ENCODE results near the gene SET. TPM values are rescaled to one million over a fixed set of nuclear protein-coding genes. Genes with fewer than 3 reads are reported as not detected.

SET gene
- total RNA-seq, 1 experiment from 2014 or later, result 1,129 TPM

DNA sequence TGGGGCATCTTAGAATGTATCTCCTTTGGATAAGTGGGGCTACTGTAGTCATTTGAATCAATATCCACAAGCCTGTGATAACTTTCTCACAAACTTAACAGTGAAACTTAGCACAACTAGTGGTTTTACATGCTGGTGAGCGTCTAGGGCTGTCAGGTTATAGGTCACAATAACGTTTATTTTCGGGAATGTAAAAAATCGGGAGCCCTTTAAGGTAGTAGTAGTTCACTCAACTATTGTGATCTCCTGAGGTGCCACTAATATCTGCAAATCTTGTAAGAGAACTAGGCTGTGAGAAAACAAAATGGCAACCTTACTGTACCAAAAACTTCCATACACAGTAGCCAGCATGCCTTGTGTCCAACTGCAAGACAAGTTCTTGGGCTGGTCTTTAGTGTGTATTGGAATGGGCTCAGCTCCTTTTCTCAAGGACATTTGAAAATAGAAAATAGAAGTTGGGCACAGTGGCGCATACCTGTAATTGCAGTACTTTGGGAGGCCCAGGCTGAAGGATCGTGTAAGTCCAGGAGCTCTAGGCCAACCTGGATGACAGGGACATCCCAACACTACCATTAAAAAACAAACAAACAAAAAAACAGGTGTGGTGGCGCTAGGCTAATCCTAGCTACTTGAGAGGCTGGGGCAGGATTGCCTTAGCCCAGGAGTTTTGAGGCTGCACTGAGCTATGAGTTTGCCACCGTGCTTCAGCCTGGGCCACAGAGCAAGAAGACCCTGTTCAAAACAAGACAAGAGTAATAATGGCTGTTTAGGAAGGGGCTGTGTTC, 8.1 kb downstream of the SET start (continued):
- TF ChIP-seq, protein P1, sequence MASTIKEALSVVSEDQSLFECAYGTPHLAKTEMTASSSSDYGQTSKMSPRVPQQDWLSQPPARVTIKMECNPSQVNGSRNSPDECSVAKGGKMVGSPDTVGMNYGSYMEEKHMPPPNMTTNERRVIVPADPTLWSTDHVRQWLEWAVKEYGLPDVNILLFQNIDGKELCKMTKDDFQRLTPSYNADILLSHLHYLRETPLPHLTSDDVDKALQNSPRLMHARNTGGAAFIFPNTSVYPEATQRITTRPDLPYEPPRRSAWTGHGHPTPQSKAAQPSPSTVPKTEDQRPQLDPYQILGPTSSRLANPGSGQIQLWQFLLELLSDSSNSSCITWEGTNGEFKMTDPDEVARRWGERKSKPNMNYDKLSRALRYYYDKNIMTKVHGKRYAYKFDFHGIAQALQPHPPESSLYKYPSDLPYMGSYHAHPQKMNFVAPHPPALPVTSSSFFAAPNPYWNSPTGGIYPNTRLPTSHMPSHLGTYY (CRISPR knock-in tag; IDR thresholded peaks at IDR 0.05), result peak; percentile 26; the same call in 1 of the 2 replicates
- TF ChIP-seq FOXP1 (CRISPR knock-in tag; IDR thresholded peaks at IDR 0.05; ENCODE audit: borderline replicate concordance) (no peak), JUN (CRISPR knock-in tag; IDR thresholded peaks at IDR 0.05) (no peak), TEAD4 (CRISPR knock-in tag; IDR thresholded peaks at IDR 0.05) (no peak), ESRRA (CRISPR knock-in tag; IDR thresholded peaks at IDR 0.05; ENCODE audit: borderline replicate concordance) (no peak), RELA (CRISPR knock-in tag; IDR thresholded peaks at IDR 0.05; ENCODE audit: borderline replicate concordance) (no peak), CBFB (CRISPR knock-in tag; IDR thresholded peaks at IDR 0.05; ENCODE audit: low read depth) (no peak), IRF2 (CRISPR knock-in tag; IDR thresholded peaks at IDR 0.05; ENCODE audit: borderline replicate concordance, low read depth) (no peak), SP1 (CRISPR knock-in tag; conservative IDR thresholded peaks at IDR 0.05) (no peak), EMX1 (CRISPR knock-in tag; IDR thresholded peaks at IDR 0.05) (peak; percentile 87), ETV6 (CRISPR knock-in tag; IDR thresholded peaks at IDR 0.05) (no peak), ATF1 (CRISPR knock-in tag; IDR thresholded peaks at IDR 0.05) (no peak), ZNF416 (CRISPR knock-in tag; IDR thresholded peaks at IDR 0.05) (peak; percentile 9; the same call in 1 of the 2 replicates), GRHL2 (CRISPR knock-in tag; IDR thresholded peaks at IDR 0.05; ENCODE audit: insufficient replicate concordance, severe bottlenecking) (no peak), GABPB1 (CRISPR knock-in tag; IDR thresholded peaks at IDR 0.05) (no peak), CREB1 (CRISPR knock-in tag; IDR thresholded peaks at IDR 0.05) (no peak), ZBTB21 (CRISPR knock-in tag; IDR thresholded peaks at IDR 0.05; ENCODE audit: borderline replicate concordance) (no peak), NFYB (CRISPR knock-in tag; conservative IDR thresholded peaks at IDR 0.05; ENCODE audit: low read depth) (no peak), NFATC4 (CRISPR knock-in tag; IDR thresholded peaks at IDR 0.05) (peak; percentile 13), OVOL2 (CRISPR knock-in tag; IDR thresholded peaks at IDR 0.05; ENCODE audit: borderline replicate concordance) (no peak), HMGA2 (CRISPR knock-in tag; IDR thresholded peaks at IDR 0.05) (no peak), ZNF138 (CRISPR knock-in tag; conservative IDR thresholded peaks at IDR 0.05) (no peak)
- TF ChIP-seq, protein P2, sequence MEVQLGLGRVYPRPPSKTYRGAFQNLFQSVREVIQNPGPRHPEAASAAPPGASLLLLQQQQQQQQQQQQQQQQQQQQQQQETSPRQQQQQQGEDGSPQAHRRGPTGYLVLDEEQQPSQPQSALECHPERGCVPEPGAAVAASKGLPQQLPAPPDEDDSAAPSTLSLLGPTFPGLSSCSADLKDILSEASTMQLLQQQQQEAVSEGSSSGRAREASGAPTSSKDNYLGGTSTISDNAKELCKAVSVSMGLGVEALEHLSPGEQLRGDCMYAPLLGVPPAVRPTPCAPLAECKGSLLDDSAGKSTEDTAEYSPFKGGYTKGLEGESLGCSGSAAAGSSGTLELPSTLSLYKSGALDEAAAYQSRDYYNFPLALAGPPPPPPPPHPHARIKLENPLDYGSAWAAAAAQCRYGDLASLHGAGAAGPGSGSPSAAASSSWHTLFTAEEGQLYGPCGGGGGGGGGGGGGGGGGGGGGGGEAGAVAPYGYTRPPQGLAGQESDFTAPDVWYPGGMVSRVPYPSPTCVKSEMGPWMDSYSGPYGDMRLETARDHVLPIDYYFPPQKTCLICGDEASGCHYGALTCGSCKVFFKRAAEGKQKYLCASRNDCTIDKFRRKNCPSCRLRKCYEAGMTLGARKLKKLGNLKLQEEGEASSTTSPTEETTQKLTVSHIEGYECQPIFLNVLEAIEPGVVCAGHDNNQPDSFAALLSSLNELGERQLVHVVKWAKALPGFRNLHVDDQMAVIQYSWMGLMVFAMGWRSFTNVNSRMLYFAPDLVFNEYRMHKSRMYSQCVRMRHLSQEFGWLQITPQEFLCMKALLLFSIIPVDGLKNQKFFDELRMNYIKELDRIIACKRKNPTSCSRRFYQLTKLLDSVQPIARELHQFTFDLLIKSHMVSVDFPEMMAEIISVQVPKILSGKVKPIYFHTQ (CRISPR knock-in tag; IDR thresholded peaks at IDR 0.05), result peak; percentile 81
- TF ChIP-seq, protein P3, sequence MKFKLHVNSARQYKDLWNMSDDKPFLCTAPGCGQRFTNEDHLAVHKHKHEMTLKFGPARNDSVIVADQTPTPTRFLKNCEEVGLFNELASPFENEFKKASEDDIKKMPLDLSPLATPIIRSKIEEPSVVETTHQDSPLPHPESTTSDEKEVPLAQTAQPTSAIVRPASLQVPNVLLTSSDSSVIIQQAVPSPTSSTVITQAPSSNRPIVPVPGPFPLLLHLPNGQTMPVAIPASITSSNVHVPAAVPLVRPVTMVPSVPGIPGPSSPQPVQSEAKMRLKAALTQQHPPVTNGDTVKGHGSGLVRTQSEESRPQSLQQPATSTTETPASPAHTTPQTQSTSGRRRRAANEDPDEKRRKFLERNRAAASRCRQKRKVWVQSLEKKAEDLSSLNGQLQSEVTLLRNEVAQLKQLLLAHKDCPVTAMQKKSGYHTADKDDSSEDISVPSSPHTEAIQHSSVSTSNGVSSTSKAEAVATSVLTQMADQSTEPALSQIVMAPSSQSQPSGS (CRISPR knock-in tag; IDR thresholded peaks at IDR 0.05; ENCODE audit: borderline replicate concordance, low read depth), result no peak
- TF ChIP-seq, protein P4, sequence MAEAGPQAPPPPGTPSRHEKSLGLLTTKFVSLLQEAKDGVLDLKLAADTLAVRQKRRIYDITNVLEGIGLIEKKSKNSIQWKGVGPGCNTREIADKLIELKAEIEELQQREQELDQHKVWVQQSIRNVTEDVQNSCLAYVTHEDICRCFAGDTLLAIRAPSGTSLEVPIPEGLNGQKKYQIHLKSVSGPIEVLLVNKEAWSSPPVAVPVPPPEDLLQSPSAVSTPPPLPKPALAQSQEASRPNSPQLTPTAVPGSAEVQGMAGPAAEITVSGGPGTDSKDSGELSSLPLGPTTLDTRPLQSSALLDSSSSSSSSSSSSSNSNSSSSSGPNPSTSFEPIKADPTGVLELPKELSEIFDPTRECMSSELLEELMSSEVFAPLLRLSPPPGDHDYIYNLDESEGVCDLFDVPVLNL (CRISPR knock-in tag; IDR thresholded peaks at IDR 0.05; ENCODE audit: borderline replicate concordance, low read depth), result no peak
- TF ChIP-seq, protein P5, sequence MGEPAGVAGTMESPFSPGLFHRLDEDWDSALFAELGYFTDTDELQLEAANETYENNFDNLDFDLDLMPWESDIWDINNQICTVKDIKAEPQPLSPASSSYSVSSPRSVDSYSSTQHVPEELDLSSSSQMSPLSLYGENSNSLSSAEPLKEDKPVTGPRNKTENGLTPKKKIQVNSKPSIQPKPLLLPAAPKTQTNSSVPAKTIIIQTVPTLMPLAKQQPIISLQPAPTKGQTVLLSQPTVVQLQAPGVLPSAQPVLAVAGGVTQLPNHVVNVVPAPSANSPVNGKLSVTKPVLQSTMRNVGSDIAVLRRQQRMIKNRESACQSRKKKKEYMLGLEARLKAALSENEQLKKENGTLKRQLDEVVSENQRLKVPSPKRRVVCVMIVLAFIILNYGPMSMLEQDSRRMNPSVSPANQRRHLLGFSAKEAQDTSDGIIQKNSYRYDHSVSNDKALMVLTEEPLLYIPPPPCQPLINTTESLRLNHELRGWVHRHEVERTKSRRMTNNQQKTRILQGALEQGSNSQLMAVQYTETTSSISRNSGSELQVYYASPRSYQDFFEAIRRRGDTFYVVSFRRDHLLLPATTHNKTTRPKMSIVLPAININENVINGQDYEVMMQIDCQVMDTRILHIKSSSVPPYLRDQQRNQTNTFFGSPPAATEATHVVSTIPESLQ (CRISPR knock-in tag; IDR thresholded peaks at IDR 0.05), result no peak
- TF ChIP-seq, protein P6, sequence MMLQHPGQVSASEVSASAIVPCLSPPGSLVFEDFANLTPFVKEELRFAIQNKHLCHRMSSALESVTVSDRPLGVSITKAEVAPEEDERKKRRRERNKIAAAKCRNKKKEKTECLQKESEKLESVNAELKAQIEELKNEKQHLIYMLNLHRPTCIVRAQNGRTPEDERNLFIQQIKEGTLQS (CRISPR knock-in tag; conservative IDR thresholded peaks at IDR 0.05), result no peak
- TF ChIP-seq, protein P7, sequence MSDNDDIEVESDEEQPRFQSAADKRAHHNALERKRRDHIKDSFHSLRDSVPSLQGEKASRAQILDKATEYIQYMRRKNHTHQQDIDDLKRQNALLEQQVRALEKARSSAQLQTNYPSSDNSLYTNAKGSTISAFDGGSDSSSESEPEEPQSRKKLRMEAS (CRISPR knock-in tag; IDR thresholded peaks at IDR 0.05), result no peak
- TF ChIP-seq, protein P8, sequence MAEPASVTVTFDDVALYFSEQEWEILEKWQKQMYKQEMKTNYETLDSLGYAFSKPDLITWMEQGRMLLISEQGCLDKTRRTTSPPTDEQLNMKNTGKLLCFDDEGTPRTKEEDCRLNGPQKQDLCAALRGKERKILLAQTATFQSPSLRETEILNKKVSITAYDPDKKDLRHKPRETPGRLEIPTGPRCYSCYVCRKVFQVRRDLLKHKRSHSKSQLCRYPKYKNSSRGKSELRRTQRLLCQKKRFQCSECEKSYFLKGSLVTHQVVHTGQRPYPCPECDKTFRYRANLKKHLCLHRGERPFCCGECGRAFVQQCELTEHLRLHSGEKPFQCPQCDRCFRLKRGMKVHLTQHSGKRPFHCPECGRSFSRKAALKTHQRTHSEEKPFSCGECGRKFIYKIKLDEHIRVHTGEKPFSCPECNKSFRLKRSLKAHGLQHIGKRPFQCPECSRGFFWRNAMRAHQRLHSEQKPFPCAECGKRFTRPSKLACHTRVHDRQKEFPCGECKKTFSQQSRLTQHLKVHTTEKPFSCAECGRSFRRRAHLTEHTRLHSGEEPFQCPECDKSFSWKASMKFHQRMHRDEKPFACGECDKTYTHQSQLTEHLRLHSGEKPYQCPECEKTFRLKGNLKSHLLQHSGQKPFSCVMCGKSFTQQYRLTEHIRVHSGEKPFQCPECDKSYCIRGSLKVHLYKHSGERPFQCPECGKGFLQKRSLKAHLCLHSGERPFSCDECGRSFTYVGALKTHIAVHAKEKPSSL (CRISPR knock-in tag; conservative IDR thresholded peaks at IDR 0.05), result peak; percentile 54; the same call in 1 of the 2 replicates
